A673 (cell line): Measurements from ENCODE around the gene ZNF732. TPM values are rescaled to one million over a fixed set of nuclear protein-coding genes. Genes with fewer than 3 reads are reported as not detected.

ENCODE experiments used
- BruUV-seq: library from RNA; stranded (reverse); fragments of 400-500 nt; replicated peaks from 2 replicates; lab custom pipeline; 2021; lab: Mats Ljungman, UMichigan
- CTCF ChIA-PET: fragments of 300-600 bp; sonication (Branson Sonifier 250); formaldehyde crosslinking; loops from one replicate; lab custom pipeline; 2022; ENCODE audit warnings: antibody characterized with exemption; lab: Charles Lee
- POLR2A ChIA-PET: fragments of 300-600 bp; sonication (Branson Sonifier 250); formaldehyde crosslinking; loops from one replicate; lab custom pipeline; 2022; ENCODE audit warnings: antibody characterized with exemption; ENCODE audit not compliant: low non-redundant PET; lab: Charles Lee
- DNase-seq: peaks from one replicate; pipeline ENCODE4 v3.0.0-alpha.2; 2015; ENCODE audit warnings: low spot score
- H3K27ac ChIP-seq: fragments of 200-600 bp; sonication (generic); 2 replicates; pipeline ENCODE4 v1.5.1; 2016; ENCODE audit warnings: mixed run types, low read depth, mild to moderate bottlenecking, mixed read lengths, antibody characterized with exemption, low read length; ENCODE audit not compliant: poor library complexity, severe bottlenecking
- H3K27me3 ChIP-seq: fragments of 200-600 bp; sonication (generic); replicated peaks from 2 replicates; pipeline ENCODE4 v1.6.1; 2017; ENCODE audit warnings: mixed run types, low read depth, mild to moderate bottlenecking, mixed read lengths, antibody characterized with exemption, low read length; ENCODE audit not compliant: insufficient read depth, poor library complexity
- H3K36me3 ChIP-seq: fragments of 200-600 bp; sonication (generic); 2 replicates; pipeline ENCODE4 v1.6.1; 2016; ENCODE audit warnings: mixed run types, mild to moderate bottlenecking, mixed read lengths, antibody characterized with exemption, low read length; ENCODE audit not compliant: insufficient read depth, poor library complexity, severe bottlenecking
- H3K4me1 ChIP-seq: fragments of 200-600 bp; sonication (generic); 2 replicates; pipeline ENCODE4 v1.6.1; 2017; ENCODE audit warnings: mixed run types, mild to moderate bottlenecking, mixed read lengths, antibody characterized with exemption, low read length; ENCODE audit not compliant: insufficient read depth, poor library complexity, severe bottlenecking
- H3K4me3 ChIP-seq: fragments of 200-600 bp; sonication (generic); 2 replicates; pipeline ENCODE4 v1.5.1; 2016; ENCODE audit warnings: low read depth, mixed run types, mild to moderate bottlenecking, mixed read lengths, low read length; ENCODE audit not compliant: poor library complexity, severe bottlenecking
- H3K9me3 ChIP-seq: fragments of 200-600 bp; sonication (generic); 2 replicates; pipeline ENCODE4 v1.6.1; 2016; ENCODE audit warnings: mixed run types, low read depth, mild to moderate bottlenecking, mixed read lengths, antibody characterized with exemption, low read length; ENCODE audit not compliant: poor library complexity, severe bottlenecking
- EZH2 ChIP-seq: fragments of 200-600 bp; sonication (generic); IDR thresholded peaks from 2 replicates; pipeline ENCODE4 v1.6.1; 2017; ENCODE audit warnings: borderline replicate concordance, low read depth, mild to moderate bottlenecking, mixed read lengths, antibody characterized with exemption, low read length; ENCODE audit not compliant: poor library complexity, severe bottlenecking
- intact Hi-C: fragments of 100-400 bp; cut with micrococcal nuclease; formaldehyde crosslinking; loops from one replicate; pipeline ENCODE4 v1.10.0; 2022; ENCODE audit not compliant: unreplicated experiment
- total RNA-seq: library from RNA; stranded (reverse); gene quantifications from 2 replicates; pipeline ENCODE4 v1.2.3, GENCODE V29; 2021
- TF ChIP-seq, protein P1 (sequence below): fragments of 300-800, 200-600 bp; sonication (generic); conservative IDR thresholded peaks from 2 replicates; pipeline ENCODE4 v1.5.1; 2017; ENCODE audit warnings: low read depth, mild to moderate bottlenecking, antibody characterized with exemption, low read length, moderate library complexity, mixed read lengths

Gene ZNF732
- total RNA-seq, 1 experiment from 2014 or later = not detected

DNA sequence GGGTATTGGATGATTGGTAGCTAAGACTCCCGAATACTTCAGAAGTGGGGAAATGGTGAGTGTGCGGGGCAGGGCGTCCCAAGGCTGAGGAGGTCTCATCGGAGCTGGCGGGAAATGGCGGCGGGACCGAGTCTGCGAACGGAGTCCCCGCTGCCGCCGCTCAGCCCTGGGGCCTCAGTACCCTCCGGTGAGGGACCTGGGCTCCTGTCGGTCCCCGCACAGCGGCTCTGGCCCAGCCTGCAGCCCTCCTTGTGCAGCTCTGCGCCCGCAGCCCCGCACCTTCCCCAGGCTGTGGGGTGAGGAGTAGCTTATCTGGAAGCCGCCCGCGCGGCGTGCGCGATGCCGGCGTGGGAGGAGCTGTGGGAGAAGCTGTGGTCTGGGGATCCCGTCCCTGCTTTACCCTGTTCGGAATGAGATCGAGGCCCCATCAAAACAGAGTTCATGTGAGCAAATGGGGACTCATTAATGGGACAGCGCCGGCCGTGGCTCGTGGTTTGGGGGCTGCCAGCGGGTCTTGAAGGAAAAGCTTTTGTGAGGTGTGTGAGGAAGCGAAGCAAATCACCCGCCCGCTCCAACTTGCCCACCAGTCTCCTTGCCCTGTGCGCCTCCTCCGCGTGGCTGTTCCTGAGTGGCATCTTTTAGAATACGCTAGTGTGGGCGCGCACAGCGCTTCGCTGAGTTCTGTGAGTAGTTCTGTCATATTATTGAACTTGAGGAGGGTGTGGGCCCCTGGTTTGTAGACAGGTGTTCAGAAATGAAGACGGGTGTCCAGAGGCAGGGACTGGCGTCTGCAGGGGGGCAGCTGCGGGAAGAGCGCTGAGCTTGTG is 32.9 kb upstream of the ZNF732 start:
- TF ChIP-seq EZH2 = no peak
- TF ChIP-seq, protein P1, sequence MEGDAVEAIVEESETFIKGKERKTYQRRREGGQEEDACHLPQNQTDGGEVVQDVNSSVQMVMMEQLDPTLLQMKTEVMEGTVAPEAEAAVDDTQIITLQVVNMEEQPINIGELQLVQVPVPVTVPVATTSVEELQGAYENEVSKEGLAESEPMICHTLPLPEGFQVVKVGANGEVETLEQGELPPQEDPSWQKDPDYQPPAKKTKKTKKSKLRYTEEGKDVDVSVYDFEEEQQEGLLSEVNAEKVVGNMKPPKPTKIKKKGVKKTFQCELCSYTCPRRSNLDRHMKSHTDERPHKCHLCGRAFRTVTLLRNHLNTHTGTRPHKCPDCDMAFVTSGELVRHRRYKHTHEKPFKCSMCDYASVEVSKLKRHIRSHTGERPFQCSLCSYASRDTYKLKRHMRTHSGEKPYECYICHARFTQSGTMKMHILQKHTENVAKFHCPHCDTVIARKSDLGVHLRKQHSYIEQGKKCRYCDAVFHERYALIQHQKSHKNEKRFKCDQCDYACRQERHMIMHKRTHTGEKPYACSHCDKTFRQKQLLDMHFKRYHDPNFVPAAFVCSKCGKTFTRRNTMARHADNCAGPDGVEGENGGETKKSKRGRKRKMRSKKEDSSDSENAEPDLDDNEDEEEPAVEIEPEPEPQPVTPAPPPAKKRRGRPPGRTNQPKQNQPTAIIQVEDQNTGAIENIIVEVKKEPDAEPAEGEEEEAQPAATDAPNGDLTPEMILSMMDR = no peak
- BruUV-seq = no TSS peak
- H3K36me3 ChIP-seq = peaks cover 35% of the 10 kb centered on the region
- ChIA-PET POLR2A (interaction anchor here (0.5 kb wide), 1 partner anchor 899 kb away, joined by 9 read pairs; no protein-coding TSS in a partner anchor), CTCF (no interaction called here)
- peaks cover 29% of the 10 kb centered on the region for H3K9me3 ChIP-seq
- peak overlapping the region; percentile 91 for H3K4me3 ChIP-seq
- DNase-seq = peak; percentile 58
- no peaks in the 10 kb centered on the region for H3K27me3 ChIP-seq
- intact Hi-C loops = no loop called here
- H3K4me1 ChIP-seq = peaks cover 5% of the 10 kb centered on the region
- H3K27ac ChIP-seq = peak overlapping the region; percentile 91

DNA sequence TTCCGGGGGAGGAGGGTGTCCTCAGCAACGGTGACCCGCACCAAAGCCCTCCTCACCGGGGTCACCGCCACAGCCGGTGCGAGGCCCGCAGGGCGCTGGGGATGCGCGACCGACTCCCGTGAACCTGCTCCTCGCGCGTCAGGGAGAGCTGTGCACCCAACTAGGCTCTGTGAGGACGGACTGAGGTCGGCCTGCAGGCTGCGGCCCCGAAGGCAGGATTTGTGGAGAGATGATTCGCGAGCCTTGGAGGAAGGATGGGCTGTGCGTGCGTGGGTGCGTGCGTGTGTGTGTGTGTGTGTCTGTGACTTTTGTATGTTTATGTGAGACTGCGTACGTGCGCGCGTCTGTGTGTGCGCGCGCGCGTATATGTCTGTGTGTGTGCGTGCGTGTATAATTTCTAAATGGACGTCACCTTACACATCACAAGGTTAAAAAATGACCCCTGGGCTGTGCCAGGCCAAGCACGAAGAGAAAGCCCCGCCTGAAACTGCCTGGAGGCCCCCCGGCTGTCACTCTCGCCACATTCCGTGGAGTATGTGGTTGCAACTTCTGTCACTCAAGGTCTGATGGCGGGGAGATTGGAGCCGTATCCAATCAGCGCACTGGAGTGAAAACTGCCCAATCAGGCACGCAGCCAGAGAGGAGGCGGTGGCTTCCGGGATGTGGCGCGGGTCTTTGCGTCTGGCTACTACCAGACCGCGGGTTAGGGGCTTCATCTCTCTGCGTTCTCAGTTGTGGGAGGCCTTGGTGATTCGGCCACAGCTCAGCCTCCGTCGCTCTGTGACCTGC is 32.1 kb upstream of the ZNF732 start, which contains the start of gene ZNF141:
Gene ZNF141, plus strand, starts transcription at position 672 of the 789 bp plus-strand sequence. CDS start 170 bp downstream, outside the sequence.
- Histone ChIP-seq H3K4me3 (peak within 1 kb of the TSS; percentile 91), H3K36me3 (peaks cover 28% of the 10 kb centered on the region), H3K27me3 (no peaks in the 10 kb centered on the region), H3K27ac (peak within 1 kb of the TSS; percentile 91), H3K9me3 (peaks cover 26% of the 10 kb centered on the region), H3K4me1 (peaks cover 5% of the 10 kb centered on the region)
- BruUV-seq = no TSS peak
- DNase-seq = peak; percentile 98
- ChIA-PET POLR2A (no interaction called here), CTCF (no interaction called here)
- TF ChIP-seq, protein P1 = no peak
- no peak for TF ChIP-seq EZH2
- intact Hi-C loops = no loop called here

DNA sequence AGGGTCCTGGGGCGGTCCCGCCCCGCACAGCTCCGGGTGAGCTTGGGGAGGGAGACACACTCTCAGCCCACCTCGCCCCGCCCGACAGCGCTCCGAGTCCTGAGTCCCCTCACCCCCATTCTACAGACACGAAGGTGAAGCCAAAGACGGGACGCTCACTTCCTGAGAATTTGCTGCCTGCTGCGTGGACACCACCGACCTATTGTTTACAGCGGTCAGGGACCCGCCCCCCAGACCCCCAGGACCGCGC is 31.5 kb upstream of the ZNF732 start:
- Histone ChIP-seq H3K4me1 (peaks cover 5% of the 10 kb centered on the region), H3K4me3 (peak overlapping the region; percentile 91), H3K9me3 (peaks cover 20% of the 10 kb centered on the region), H3K36me3 (peaks cover 23% of the 10 kb centered on the region), H3K27me3 (no peaks in the 10 kb centered on the region), H3K27ac (peak overlapping the region; percentile 91)
- ChIA-PET POLR2A (no interaction called here), CTCF (no interaction called here)
- DNase-seq = peak; percentile 18
- intact Hi-C loops = no loop called here
- no TSS peak for BruUV-seq
- no peak for TF ChIP-seq EZH2
- TF ChIP-seq, protein P1 = no peak
